Measurements from ENCODE around the gene GABARAP.

- TF ChIP-seq EZH2 (IDR thresholded peaks at IDR 0.05; ENCODE audit: borderline replicate concordance, insufficient read depth, low read depth, low read length, poor library complexity, severe bottlenecking): no peak
- peak; percentile 91 for TF ChIP-seq CTCF (IDR thresholded peaks at IDR 0.05)
Observed at GRCh38 chr17:7280519-7281073, 38.3 kb upstream of the GABARAP start.

Data from B cell (primary cell).